ENCODE measurements around the gene LUZP1. TPM values are rescaled to one million over a fixed set of nuclear protein-coding genes. Genes with fewer than 3 reads are reported as not detected.

LUZP1 gene
- total RNA-seq, 2 donors from 2014 or later = 43.5 to 49.4 TPM

GRCh38 chr1:23216771-23217420 is 48.2 kb upstream of the LUZP1 start:
- Histone ChIP-seq H3K9ac (ENCODE audit: extremely low read depth, low read length, poor library complexity, severe bottlenecking) (peak overlapping the region; percentile 30), H3K9me3 (ENCODE audit: control insufficient read depth, low read length) (no peaks in the 10 kb centered on the region), H3K27me3 (ENCODE audit: control insufficient read depth, insufficient read depth, low read length, poor library complexity, severe bottlenecking) (peaks cover 30% of the 10 kb centered on the region), H3K4me3 (ENCODE audit: low read length) (peak overlapping the region; percentile 76), H3K27ac (ENCODE audit: low read depth, low read length) (no peak overlapping the region), H3K4me1 (ENCODE audit: control insufficient read depth, insufficient read depth, low read length) (no peaks in the 10 kb centered on the region), H3K36me3 (ENCODE audit: control insufficient read depth, insufficient read depth, low read length) (no peaks in the 10 kb centered on the region)
- Mint-ChIP-seq H3K4me1 (peaks cover 11% of the 10 kb centered on the region), H3K27me3 (ENCODE audit: insufficient read depth) (peaks cover 34% of the 10 kb centered on the region), H3K9me3 (no peaks in the 10 kb centered on the region), H3K36me3 (ENCODE audit: low read depth) (no peaks in the 10 kb centered on the region), H3K4me3 (peak overlapping the region; percentile 66), H3K27ac (no peak overlapping the region)
- TF ChIP-seq CTCF (conservative IDR thresholded peaks at IDR 0.05) = peak; percentile 100
- 0% methylated on average over 26 to 78 of the region's 78 CpGs for WGBS, 2 experiments (ENCODE audit: insufficient coverage in 1 of 2, insufficient read length in 1 of 2)
- DNase-seq = peak; percentile 86

GRCh38 chr1:23215751-23216449 is 47.2 kb upstream of the LUZP1 start:
- no peak overlapping the region for H3K9ac ChIP-seq (ENCODE audit: extremely low read depth, low read length, poor library complexity, severe bottlenecking)
- peak; percentile 70 for DNase-seq
- no peaks in the 10 kb centered on the region for H3K9me3 ChIP-seq (ENCODE audit: control insufficient read depth, low read length)
- Mint-ChIP-seq H3K9me3 (no peaks in the 10 kb centered on the region), H3K4me3 (peak overlapping the region; percentile 66), H3K27ac (no peak overlapping the region), H3K4me1 (peaks cover 11% of the 10 kb centered on the region), H3K36me3 (ENCODE audit: low read depth) (no peaks in the 10 kb centered on the region), H3K27me3 (ENCODE audit: insufficient read depth) (peaks cover 35% of the 10 kb centered on the region)
- H3K4me3 ChIP-seq (ENCODE audit: low read length) = peak overlapping the region; percentile 76
- no peaks in the 10 kb centered on the region for H3K36me3 ChIP-seq (ENCODE audit: control insufficient read depth, insufficient read depth, low read length)
- no peak overlapping the region for H3K27ac ChIP-seq (ENCODE audit: low read depth, low read length)
- no peak for TF ChIP-seq CTCF (conservative IDR thresholded peaks at IDR 0.05)
- peaks cover 30% of the 10 kb centered on the region for H3K27me3 ChIP-seq (ENCODE audit: control insufficient read depth, insufficient read depth, low read length, poor library complexity, severe bottlenecking)
- WGBS, 2 experiments (ENCODE audit: insufficient coverage in 1 of 2, insufficient read length in 1 of 2) = 81% methylated on average over 3 of the region's 3 CpGs; no CpG with 5 or more reads in 1 of the 2 experiments
- H3K4me1 ChIP-seq (ENCODE audit: control insufficient read depth, insufficient read depth, low read length) = no peaks in the 10 kb centered on the region

- Histone ChIP-seq H3K9me3 (ENCODE audit: control insufficient read depth, low read length) (no peaks in the 10 kb centered on the region), H3K4me1 (ENCODE audit: control insufficient read depth, insufficient read depth, low read length) (no peaks in the 10 kb centered on the region), H3K9ac (ENCODE audit: extremely low read depth, low read length, poor library complexity, severe bottlenecking) (no peak overlapping the region), H3K4me3 (ENCODE audit: low read length) (no peak overlapping the region), H3K27ac (ENCODE audit: low read depth, low read length) (no peak overlapping the region), H3K27me3 (ENCODE audit: control insufficient read depth, insufficient read depth, low read length, poor library complexity, severe bottlenecking) (peaks cover 30% of the 10 kb centered on the region), H3K36me3 (ENCODE audit: control insufficient read depth, insufficient read depth, low read length) (no peaks in the 10 kb centered on the region)
- TF ChIP-seq CTCF (conservative IDR thresholded peaks at IDR 0.05) = no peak
- H3K27ac Mint-ChIP-seq = no peak overlapping the region
- no peaks in the 10 kb centered on the region for H3K36me3 Mint-ChIP-seq (ENCODE audit: low read depth)
- H3K4me3 Mint-ChIP-seq = no peak overlapping the region
- peaks cover 11% of the 10 kb centered on the region for H3K4me1 Mint-ChIP-seq
- no peak for DNase-seq
- no peaks in the 10 kb centered on the region for H3K9me3 Mint-ChIP-seq
- H3K27me3 Mint-ChIP-seq (ENCODE audit: insufficient read depth) = peaks cover 31% of the 10 kb centered on the region
- WGBS, 2 experiments (ENCODE audit: insufficient coverage in 1 of 2, insufficient read length in 1 of 2) = 89% methylated on average over 3 of the region's 3 CpGs; no CpG with 5 or more reads in 1 of the 2 experiments
Measured at GRCh38 chr1:23215291-23215690, 46.6 kb upstream of the LUZP1 start.
